ENCODE data around the gene OXER1. TPM values are rescaled to one million over a fixed set of nuclear protein-coding genes. Genes with fewer than 3 reads are reported as not detected.

Gene OXER1
- polyA plus RNA-seq, 1 donor (not counting 4 experiments of a cell fraction or from before 2014, with no cell fraction given): not detected

DNA sequence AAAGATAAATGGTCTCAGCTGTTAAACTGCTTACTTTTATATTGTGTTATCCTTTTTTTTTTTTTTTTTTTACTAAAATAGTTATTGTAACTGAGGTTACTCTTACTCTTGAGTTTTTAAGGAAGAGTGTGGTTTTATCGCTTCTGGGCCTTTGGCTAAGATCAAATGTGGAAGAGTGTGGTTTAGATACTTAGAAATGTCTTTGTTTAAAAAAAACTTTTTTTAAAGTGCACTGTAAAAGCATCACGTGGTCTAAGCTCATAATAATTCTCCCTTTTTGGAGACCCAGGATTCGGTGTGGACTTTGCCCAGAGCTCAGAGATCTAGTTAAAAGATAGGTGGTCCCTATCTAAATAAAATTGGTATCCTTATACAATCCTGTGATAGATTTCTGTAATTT is 11.9 kb upstream of the OXER1 start:
- TF ChIP-seq EZH2 (IDR thresholded peaks at IDR 0.05; ENCODE audit: low read length): no peak
- TF ChIP-seq, protein P1, sequence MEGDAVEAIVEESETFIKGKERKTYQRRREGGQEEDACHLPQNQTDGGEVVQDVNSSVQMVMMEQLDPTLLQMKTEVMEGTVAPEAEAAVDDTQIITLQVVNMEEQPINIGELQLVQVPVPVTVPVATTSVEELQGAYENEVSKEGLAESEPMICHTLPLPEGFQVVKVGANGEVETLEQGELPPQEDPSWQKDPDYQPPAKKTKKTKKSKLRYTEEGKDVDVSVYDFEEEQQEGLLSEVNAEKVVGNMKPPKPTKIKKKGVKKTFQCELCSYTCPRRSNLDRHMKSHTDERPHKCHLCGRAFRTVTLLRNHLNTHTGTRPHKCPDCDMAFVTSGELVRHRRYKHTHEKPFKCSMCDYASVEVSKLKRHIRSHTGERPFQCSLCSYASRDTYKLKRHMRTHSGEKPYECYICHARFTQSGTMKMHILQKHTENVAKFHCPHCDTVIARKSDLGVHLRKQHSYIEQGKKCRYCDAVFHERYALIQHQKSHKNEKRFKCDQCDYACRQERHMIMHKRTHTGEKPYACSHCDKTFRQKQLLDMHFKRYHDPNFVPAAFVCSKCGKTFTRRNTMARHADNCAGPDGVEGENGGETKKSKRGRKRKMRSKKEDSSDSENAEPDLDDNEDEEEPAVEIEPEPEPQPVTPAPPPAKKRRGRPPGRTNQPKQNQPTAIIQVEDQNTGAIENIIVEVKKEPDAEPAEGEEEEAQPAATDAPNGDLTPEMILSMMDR (optimal IDR thresholded peaks at IDR 0.05 in 1 of 3, IDR thresholded peaks at IDR 0.05 in 1 of 3, conservative IDR thresholded peaks at IDR 0.05 in 1 of 3; ENCODE audit: extremely low read depth in 1 of 3, insufficient read depth in 2 of 3, low read length in 3 of 3): no peak
- dilution Hi-C loops (cut with MboI; ENCODE audit: extremely low pct_ligation_motif_present, low sequenced_read_pairs): no loop called here
- no peak for DNase-seq (ENCODE audit: low read depth, low spot score)
- H3K9me3 ChIP-seq (ENCODE audit: control insufficient read depth, low read depth, low read length): no peaks in the 10 kb centered on the region
- H3K27ac ChIP-seq (ENCODE audit: control insufficient read depth, insufficient read depth, low read length): no peak overlapping the region
- H3K4me1 ChIP-seq (ENCODE audit: control insufficient read depth, extremely low read depth, insufficient read depth, low read length): no peaks in the 10 kb centered on the region
- no peak for FAIRE-seq
- H3K4me3 ChIP-seq (ENCODE audit: control insufficient read depth in 2 of 3, extremely low read depth in 1 of 3, insufficient read depth in 2 of 3, low read depth in 1 of 3, low read length in 3 of 3): no peak overlapping the region
- H4K20me1 ChIP-seq (ENCODE audit: control insufficient read depth, extremely low read depth, insufficient read depth, low read length): no peaks in the 10 kb centered on the region
- no peak overlapping the region for H3K9ac ChIP-seq (ENCODE audit: control insufficient read depth, extremely low read depth, insufficient read depth, low read length)
- H2AFZ ChIP-seq (ENCODE audit: control insufficient read depth, low read length): no peak overlapping the region
- no peaks in the 10 kb centered on the region for H3K9me1 ChIP-seq (ENCODE audit: control insufficient read depth, extremely low read depth, insufficient read depth, low read length)
- no peaks in the 10 kb centered on the region for H3K36me3 ChIP-seq (ENCODE audit: control insufficient read depth in 2 of 2, extremely low read depth in 1 of 2, insufficient read depth in 2 of 2, low read length in 2 of 2)
- no peak overlapping the region for H3K4me2 ChIP-seq (ENCODE audit: control insufficient read depth, extremely low read depth, insufficient read depth, low read depth, low read length)
- no peaks in the 10 kb centered on the region for H3K79me2 ChIP-seq (ENCODE audit: control insufficient read depth, insufficient read depth, low read length)
- no peaks in the 10 kb centered on the region for H3K27me3 ChIP-seq (ENCODE audit: control insufficient read depth, extremely low read depth, insufficient read depth, low read length)

DNA sequence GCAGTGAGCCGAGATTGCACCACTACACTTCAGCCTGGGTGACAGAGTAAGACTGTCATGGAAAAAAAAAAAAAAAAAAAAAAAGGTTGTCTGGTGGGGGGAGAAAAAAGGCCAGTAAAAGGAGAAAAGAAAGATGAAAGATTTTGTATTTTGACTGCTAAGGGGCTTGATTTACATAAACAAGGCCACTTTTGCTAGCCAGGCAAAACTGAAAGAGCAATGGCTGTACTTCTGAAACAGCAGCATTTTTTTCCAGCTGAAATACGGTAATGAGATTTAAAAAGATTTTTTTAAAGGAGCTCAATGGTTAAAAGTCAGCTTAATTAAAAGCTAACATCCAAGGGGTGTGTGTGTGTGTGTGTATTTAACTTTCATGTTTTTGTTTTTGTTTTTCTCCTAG is 11.3 kb upstream of the OXER1 start:
- Histone ChIP-seq H3K4me1 (ENCODE audit: control insufficient read depth, extremely low read depth, insufficient read depth, low read length) (no peaks in the 10 kb centered on the region), H4K20me1 (ENCODE audit: control insufficient read depth, extremely low read depth, insufficient read depth, low read length) (no peaks in the 10 kb centered on the region), H3K27ac (ENCODE audit: control insufficient read depth, insufficient read depth, low read length) (no peak overlapping the region), H3K36me3 (ENCODE audit: control insufficient read depth in 2 of 2, extremely low read depth in 1 of 2, insufficient read depth in 2 of 2, low read length in 2 of 2) (no peaks in the 10 kb centered on the region), H2AFZ (ENCODE audit: control insufficient read depth, low read length) (no peak overlapping the region), H3K79me2 (ENCODE audit: control insufficient read depth, insufficient read depth, low read length) (no peaks in the 10 kb centered on the region), H3K9me3 (ENCODE audit: control insufficient read depth, low read depth, low read length) (no peaks in the 10 kb centered on the region), H3K4me3 (ENCODE audit: control insufficient read depth in 2 of 3, extremely low read depth in 1 of 3, insufficient read depth in 2 of 3, low read depth in 1 of 3, low read length in 3 of 3) (no peak overlapping the region), H3K4me2 (ENCODE audit: control insufficient read depth, extremely low read depth, insufficient read depth, low read depth, low read length) (no peak overlapping the region), H3K9ac (ENCODE audit: control insufficient read depth, extremely low read depth, insufficient read depth, low read length) (no peak overlapping the region), H3K27me3 (ENCODE audit: control insufficient read depth, extremely low read depth, insufficient read depth, low read length) (no peaks in the 10 kb centered on the region), H3K9me1 (ENCODE audit: control insufficient read depth, extremely low read depth, insufficient read depth, low read length) (no peaks in the 10 kb centered on the region)
- TF ChIP-seq, protein P1 (optimal IDR thresholded peaks at IDR 0.05 in 1 of 3, IDR thresholded peaks at IDR 0.05 in 1 of 3, conservative IDR thresholded peaks at IDR 0.05 in 1 of 3; ENCODE audit: extremely low read depth in 1 of 3, insufficient read depth in 2 of 3, low read length in 3 of 3): no peak
- TF ChIP-seq EZH2 (IDR thresholded peaks at IDR 0.05; ENCODE audit: low read length): no peak
- dilution Hi-C loops (cut with MboI; ENCODE audit: extremely low pct_ligation_motif_present, low sequenced_read_pairs): no loop called here
- FAIRE-seq (no peak), DNase-seq (ENCODE audit: low read depth, low spot score) (no peak)
